GM21737 (cell line): ENCODE data around the gene ADGRB2.

Source experiments
- ATAC-seq: cut with Tn5 transposase; IDR thresholded peaks from one replicate; pipeline ENCODE4 v1.9.1; 2021; ENCODE audit warnings: mild to moderate bottlenecking, moderate library complexity; ENCODE audit not compliant: unreplicated experiment

Gene ADGRB2

DNA sequence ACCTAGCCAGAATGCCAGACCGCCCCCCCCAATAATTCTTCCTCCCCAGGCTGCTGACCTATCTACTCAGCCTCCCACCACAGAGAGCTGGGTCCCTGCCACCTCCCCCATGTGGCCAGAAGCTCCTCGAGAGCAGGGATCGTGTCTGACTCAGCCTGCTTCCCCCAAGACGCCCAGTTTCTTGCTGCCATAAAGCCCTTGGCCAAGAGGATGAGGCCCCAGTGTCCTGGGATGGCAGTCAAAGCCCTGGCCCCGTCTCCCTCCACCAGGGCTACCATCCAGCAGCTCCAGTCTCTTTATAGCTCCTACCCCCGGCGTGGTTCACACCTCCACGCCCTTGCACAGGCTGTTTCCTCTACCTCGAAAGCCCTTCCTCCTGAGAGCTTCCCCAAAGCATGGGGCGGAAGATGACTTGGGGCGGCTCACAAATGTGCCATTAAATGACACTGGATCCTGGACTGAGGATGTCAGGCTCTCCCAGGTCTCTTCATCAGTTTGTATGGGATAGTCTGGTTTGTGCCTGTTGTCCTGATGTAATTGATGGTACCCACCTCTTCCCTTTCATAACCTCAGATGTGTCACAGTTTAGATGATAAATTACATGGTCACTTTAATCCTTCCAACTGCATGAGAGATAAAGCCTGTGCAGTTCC, 13.2 kb downstream of the ADGRB2 start:
- ATAC-seq = no peak

DNA sequence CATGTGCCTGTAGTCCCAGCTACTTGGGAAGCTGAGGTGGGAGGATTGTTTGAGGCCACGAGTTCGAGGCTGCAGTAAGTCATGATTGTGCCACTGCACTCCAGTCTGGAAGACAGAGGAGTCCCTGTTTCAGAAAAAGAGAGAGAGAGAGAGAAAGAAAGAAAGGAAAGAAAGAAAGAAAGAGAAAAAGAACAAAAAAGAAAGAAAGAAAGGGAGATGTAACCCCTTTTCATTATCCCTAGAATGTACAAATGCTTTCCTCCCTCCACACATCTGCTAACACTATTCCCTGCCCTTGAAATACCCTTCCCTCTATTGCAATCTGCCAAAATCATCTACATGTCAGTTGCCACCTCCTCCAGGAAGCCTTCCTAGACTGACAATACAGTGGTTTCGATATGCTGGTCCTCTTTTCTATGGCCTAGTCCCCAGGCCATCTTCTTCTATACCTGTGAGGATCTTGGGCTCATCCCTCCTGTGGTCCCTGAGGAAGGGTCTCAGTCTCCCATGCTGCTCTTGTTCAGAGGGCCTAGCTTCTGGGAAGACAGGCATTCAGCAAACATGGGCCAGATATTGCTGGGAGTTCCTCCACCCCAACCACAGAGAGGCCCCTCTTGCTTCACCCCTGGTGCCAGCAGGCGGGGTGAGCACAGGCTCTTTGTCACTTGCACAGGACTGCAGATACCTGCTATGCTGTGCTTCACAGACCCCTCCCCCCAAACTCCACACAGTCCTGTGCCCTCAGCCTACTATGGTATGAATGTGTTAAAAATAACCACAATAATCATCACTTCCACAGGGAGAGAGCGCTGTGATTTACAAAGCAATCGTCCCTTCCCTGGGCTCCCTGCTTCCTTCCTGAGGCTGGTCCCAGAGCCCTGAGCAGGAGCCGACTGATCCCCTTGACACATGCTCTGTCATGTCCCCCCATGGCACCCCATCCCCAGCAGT, 14.1 kb downstream of the ADGRB2 start:
- no peak for ATAC-seq

DNA sequence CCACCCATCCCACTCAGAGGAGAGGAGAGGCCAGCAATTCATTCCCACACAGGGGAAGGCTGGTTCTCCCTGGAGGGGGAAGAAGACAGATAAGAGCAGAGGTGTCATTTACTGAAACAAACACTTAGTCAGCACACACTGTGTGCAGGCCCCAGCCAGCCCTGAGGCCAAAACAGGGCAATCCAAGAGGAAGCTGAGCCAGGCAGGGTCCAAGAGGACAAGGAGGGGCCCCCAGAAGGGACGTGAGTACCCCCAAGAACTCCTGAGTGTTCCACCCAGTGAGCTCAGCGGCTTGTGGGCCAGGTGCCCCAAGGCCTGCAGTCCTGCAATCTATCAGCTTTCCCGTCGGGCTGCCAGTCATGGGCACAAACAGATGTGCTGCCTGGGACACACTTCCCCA, 15.8 kb downstream of the ADGRB2 start:
- ATAC-seq = no peak

DNA sequence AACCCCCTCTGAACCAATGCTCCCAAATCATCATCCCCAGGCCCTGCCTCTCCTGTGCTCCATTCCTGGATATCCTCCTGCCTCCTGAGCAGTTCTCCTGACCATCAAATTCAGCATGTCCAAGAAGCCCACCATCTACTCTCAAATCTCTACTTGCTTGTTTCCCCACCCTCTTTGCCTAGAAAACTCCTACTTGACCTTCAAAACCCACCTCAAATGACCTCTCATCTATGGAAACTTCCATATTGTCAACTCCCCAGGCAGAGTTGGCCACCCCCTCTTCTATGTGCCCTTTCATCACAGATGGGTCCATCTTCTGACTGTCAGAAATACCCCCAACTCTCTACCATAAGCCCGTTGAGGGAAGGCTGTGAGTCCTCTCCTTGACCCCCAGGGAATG, 16.8 kb downstream of the ADGRB2 start:
- ATAC-seq = no peak

DNA sequence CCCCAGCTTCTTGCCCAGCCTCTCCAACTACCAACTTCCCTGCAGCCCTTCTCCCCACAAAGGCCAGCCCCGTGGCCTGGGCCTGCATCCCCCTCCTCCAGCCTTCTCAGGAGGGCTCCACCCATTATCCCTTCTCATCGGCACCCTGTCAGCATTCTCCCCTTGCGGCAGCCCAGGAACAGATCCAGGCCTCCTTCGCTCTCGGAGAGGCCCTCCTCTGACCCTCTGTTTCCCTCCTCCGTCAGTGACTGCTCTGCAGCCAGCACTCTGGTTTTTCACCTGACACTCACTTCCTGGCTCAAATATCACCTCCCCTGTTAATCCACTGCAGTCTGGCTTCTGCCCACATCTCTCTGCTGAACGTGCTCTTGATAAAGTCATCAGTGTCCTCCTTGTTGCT, 17.5 kb downstream of the ADGRB2 start:
- no peak for ATAC-seq

DNA sequence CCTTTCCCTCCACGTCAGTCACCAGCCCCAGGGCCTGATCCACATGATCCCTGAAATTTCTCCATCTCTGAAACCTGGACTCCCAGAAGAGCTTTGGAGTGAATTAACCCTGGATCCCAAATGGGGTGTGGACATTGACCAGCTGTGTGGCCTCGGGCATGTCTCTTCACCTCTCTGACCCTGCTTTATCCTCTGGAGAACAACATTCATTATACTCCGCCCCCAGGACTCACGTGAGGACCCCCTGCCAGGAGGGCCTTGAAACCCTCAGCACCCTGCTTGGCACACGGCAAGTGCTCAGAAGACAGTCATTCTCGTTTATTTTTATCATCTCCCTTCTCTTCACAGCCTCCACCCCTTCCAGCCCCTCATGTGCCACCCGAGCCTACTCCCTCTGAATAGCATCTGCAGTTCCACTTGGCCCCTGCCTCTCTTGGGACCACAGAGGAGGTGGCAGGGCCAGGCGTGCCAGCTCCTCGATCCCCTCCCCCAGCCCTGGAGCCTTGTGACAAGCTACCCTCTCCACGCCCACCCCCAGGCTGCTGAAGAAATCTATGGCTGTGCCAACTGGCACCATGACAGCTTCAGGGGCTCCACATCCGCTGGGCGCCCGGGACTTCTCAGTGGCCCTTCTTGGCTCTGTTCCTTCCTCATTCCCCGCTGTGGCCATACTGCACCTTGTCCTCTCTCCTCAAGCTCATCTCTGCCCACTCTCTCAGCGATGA, 18.0 kb downstream of the ADGRB2 start:
- no peak for ATAC-seq

DNA sequence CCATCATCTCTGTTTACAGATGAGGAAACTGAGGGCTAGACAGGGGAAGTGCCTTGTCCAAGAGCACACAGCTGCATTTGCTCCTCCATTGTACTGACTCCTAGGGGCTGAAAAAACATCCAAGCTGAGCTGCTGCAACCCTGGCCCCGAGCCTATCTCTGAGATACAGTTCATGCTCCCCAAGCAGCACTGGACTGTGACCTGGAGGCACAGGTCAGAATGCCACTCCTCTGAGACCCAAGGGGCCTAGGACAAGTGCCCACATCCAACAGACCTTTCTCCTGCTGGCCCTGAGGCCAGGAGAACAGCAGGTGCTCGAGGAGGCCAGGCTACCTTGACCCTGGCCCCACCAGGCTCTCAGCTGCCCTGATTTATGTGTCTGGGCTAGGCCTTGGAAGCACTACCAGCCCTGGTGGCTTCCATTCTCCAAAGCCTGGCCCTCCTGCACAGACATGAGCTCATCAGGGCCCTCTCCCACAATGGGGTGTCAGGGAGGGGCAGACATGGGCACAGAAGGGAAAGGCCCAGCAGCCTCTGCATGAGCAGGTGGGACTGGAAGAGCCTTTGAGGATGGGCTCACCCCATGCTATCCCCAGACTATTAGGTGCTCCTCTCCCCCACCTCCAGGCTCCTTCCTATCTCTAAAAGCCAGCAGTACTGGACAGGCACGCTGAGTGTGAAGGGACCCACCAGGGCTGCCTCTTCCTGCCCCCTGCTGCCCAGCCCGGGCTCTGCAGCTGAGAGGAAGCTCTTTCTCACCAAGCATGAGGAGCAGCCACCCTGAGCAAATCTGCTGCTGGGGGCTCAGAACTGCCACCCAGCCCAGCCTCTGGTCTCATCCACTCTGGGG, 18.8 kb downstream of the ADGRB2 start:
- ATAC-seq = no peak

DNA sequence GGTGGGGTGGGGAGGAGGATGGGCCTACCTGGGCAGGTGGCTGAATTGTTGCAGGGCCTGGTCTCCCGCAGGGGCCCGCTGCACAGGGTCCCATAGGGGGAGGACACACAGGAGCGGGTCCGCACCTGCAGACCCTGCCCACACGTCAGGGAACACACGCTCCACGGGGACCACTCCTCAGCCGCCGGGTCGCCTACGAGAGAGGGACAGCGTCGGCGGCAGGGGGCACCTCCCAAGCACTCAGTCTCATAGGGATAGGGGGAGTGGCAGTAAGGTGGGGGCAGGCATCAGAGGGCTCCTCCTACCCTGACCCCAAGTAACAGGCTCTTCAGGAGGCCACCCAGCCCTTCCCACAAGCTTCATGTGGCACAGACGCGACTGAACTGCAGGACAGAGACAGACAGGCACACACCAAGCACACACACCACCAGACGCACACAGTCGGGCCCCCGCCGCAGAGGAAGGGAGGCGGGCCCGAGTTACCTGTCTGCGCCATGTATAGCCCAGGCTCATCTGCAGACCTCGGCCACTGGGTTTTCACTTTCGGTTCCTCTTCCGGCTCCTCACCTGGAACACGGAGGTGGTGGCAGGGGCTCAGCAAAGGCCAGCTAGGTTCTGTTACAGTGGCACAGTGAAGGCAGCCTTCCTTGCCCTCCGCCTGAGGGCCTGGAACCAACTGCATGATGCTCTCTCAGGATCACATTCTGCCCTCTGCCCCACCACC, 19.8 kb downstream of the ADGRB2 start:
- ATAC-seq = peak; percentile 49

DNA sequence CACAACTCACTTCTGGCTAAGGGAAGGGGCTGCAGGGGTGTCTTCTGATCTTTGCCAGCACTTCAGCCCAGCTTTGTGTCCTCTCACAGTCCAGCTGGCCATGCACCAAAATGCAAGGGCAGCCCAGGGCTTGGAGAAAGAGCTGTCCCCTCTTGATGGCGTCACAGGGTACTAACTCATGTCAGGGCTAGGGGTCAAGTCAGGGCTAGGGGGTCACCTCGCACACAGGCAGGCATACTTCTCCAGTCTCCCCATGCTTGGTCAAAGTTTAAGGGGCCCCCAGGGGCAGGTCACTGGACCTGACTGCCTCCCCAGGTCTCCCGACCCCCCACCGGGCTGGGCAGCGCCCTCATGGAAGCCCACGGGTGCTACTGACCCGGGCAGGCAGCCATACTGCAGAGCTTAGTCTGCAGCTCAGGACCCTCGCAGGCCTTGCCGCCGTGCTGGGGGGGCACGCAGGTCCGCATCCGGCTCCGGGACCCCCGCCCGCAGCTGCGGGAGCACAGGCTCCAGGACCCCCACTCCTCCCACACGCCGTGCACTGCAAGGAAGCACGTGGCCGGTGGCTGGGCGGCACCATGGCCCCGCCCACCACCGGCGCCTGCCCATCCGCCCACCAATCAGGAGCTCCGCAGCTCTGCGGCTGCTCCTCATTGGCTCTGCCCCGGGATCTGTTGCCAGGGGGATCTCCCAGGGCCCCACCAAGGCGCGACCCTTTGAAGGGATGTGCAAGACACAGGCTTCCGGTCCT, 21.5 kb downstream of the ADGRB2 start:
- no peak for ATAC-seq

DNA sequence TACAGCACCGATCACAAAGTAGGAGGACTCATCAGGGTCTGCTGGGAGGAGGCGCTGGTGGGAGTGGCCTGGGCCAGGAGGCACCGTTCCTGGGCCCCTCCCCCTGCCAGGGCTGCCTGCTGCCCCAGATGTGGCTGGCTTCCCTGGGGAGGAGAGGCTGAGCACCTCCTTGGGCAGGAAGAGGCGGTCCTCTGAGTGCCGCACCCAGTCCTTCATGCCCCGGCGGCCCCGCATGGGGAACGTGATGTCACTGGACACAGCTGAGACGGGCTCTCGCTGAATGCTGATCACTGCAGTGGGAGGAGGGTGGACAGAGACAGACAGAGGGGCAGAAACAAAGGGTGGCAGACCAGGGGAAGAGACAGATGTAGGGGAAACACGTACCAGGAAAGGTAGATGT, 24.8 kb downstream of the ADGRB2 start:
- ATAC-seq = no peak

DNA sequence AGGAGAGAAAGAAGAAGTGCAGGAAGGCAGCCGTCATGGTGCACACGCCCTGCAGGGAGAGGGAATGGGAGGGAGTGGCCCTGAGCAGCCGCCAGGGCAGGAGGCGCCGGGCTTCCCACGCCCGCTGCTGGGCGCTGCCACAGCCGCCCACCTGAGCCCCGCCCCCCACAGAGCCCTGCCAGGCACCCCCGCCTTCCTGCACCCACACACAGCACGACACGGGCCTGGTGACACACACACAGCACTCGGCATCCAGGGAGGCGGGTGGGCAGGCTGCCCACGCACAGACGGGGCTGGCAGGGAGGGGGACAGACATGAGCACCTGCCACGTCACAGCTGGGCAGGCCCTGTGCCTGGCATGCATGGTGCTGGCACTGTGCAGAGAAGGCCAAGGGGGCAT, 27.5 kb downstream of the ADGRB2 start:
- no peak for ATAC-seq

DNA sequence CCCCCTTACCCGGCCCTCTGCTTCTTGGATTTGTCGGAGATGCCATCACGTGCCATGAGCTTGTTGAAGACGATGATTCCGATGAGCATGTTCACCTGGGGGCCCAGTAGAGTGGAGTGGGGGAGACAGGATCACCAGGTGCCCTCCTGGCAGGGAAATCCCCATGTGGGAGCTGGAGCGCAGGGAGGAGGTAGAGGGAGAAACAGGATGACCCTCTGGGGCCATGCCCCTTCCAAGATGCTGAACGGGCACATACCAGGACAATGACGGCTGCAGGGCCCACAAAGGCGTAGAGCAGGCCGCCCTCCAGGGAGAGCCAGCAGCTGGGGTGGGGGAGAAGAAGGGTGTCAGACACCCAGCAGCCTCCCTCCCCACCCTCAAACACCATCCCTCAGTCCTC, 28.6 kb downstream of the ADGRB2 start:
- no peak for ATAC-seq

DNA sequence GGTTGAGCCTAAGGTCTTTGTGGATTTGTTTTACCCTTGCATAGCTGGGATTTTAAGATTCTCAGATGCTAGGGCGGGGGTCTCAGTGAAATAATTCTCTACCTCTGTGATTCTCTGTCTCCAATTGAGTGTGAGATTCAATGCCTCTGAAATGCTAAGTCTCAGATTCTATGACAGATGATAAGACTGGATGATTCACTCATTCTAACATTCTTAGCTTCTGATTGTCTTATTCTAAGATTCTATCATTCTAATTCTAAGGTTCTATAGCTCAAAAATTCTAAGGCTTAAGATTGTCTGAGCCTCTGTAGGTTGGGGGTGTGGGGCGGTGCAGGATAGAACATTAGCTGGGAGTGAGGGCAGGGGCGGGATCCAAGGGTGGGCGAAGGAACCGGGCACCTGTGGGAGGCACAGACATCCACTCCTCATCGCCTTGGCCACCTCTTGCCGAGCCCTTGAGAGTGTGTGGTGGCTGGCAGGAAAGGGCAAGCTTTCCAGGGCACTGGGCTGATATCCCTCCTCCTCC, 29.5 kb downstream of the ADGRB2 start:
- ATAC-seq = no peak

DNA sequence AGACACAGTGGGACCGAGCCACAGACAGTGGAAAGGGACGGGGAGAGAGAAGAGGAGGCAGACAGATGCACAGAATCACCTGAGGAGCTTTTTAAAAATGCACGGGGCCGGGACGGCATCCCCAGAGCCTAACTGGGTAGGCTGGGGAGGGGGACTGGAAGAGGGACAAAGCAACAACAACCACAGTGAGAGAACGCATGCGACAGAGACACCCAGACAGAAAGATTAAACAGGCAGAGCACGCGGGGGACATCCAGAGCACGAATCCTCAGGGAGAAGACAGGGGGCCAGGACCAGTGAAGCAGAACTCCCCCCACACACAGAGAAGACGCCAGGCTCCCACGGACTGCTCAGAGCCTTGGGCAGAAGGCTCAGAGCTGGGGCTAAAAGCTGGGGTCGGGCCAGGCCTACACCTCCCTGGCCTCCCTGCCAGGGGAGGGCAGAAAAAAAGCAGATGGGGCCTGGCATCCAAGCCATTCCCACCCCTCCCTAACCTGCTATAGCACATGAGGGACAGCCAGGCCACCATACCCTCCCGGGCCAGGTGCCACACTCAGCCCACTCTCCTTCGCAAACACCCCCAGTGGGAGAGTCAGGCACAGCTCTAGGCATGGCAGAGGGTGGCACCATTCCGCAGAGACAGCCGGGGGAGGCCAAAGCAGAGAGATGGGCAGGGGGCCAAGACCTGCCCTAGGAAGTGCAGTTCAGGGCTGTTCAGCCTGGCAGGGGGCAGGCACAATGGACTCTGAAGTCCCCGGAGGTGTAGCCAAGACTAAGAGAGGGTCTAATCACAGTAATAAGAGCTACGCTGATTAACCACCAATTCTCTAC, 30.5 kb downstream of the ADGRB2 start:
- ATAC-seq = no peak

DNA sequence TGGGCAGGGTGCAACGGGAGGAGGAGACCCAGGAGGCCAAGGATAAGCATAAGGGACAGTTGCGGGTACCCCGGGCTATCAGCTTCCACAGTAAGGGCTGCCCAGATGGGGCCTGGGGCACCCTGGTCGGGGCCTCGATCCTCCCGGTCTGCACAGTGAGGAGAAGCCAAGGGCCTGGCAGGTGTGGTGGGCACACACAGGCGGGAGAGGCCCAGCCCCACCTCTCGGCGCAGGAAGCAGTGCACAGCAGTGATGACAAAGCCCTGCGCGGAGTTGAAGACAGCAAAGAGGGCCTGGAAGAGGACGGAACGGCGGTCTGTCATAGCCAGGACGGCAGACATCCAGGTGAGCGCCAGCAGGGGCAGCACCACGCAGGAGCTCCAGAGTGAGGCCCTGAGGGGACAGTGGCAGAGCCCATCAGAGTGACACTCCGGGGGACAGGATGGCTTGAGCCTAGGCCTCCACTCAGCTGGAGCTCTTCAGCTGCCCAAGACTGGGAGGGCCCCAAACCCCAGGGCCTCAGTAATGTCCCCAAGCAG, 31.3 kb downstream of the ADGRB2 start:
- ATAC-seq = no peak

DNA sequence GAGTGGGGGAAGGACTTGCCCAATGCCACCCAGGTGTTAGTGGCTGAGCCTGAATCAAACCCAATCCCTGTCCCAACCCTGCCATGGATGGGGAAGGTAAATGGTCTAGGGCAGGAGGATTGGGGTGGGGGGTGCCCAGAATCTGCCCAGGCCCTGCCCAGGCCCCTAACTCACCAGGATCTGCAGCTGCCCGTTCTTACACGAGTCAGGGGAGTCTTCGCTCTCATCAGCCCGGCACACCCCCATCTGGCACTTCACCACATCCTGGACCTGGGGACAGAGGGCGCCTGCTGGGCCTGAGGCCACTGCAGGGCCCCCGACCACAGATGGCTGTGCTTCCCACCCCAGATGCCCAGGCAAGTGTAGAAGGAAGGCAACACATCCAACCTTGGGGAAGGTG, 31.8 kb downstream of the ADGRB2 start:
- no peak for ATAC-seq

DNA sequence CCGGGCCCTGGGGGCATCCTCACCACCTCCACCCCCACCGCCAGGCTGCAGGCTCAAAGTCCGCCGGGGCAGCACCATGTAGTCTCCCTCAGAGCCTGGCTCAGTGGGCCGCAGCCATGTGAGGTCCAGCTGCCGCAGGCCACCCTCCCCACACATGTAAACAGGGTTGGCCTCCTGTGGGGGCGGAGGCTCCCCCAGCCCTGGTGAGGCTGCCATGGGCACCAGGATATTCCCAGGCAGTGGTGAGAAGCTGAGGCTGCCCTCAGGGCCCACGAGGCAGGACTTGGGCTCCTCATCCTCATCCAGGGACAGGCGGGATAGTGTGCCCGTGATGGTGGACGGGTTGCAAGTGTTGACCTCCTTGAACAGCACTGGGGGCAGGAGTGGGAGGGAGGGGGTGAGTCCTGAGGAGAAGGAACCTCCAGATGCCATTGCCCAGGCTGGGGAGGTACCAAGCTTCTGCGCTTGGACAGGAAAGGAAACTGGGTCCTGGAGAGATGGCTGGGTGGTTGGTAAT, 33.0 kb downstream of the ADGRB2 start:
- ATAC-seq = no peak
